Fibroblast of peridontal ligament (primary cell): Measurements from ENCODE around the gene SPSB1.
"Not testable (repeated sequence)": the region's sequence is repeated elsewhere in the genome, so short reads cannot be mapped to it uniquely, and the experiment has no call there.

Experiments
- DNase-seq: peaks from one replicate; pipeline ENCODE4 v3.0.0-alpha.2; 2010; ENCODE audit errors: extremely low read depth

Gene SPSB1

GRCh38 chr1:9363061-9363471, 70.4 kb downstream of the SPSB1 start:
- no peak for DNase-seq

- no peak for DNase-seq
Observed at GRCh38 chr1:9366298-9366697, 73.6 kb downstream of the SPSB1 start.

GRCh38 chr1:9366943-9367780, 74.5 kb downstream of the SPSB1 start:
- DNase-seq, result no peak

GRCh38 chr1:9367806-9368205, 75.1 kb downstream of the SPSB1 start:
- no peak for DNase-seq

- DNase-seq, result no peak
Observed at GRCh38 chr1:9368356-9368755, 75.7 kb downstream of the SPSB1 start.

GRCh38 chr1:9369964-9370788, 77.5 kb downstream of the SPSB1 start:
- no peak for DNase-seq

GRCh38 chr1:9371391-9371935, 78.8 kb downstream of the SPSB1 start:
- peak; percentile 67 for DNase-seq

- DNase-seq, result no peak
Observed at GRCh38 chr1:9371951-9372350, 79.3 kb downstream of the SPSB1 start.

GRCh38 chr1:9373619-9374018, 80.9 kb downstream of the SPSB1 start:
- DNase-seq, result no peak

- DNase-seq, result no peak
Observed at GRCh38 chr1:9374748-9375341, 82.2 kb downstream of the SPSB1 start.

- DNase-seq, result no peak
Observed at GRCh38 chr1:9375912-9376311, 83.2 kb downstream of the SPSB1 start.

- no peak for DNase-seq
Observed at GRCh38 chr1:9376430-9376829, 83.7 kb downstream of the SPSB1 start.

GRCh38 chr1:9376886-9377333, 84.2 kb downstream of the SPSB1 start:
- DNase-seq, result no peak

GRCh38 chr1:9378801-9379200, 86.1 kb downstream of the SPSB1 start:
- no peak for DNase-seq

- DNase-seq, result no peak
Observed at GRCh38 chr1:9380711-9381110, 88.0 kb downstream of the SPSB1 start.

- no peak for DNase-seq
Observed at GRCh38 chr1:9382643-9383491, 90.2 kb downstream of the SPSB1 start.

GRCh38 chr1:9384128-9384527, 91.4 kb downstream of the SPSB1 start:
- no peak for DNase-seq

- no peak for DNase-seq
Observed at GRCh38 chr1:9384751-9385245, 92.1 kb downstream of the SPSB1 start.

- not testable (repeated sequence) for DNase-seq
Observed at GRCh38 chr1:9385392-9385791, 92.7 kb downstream of the SPSB1 start.

- no peak for DNase-seq
Observed at GRCh38 chr1:9385801-9386573, 93.3 kb downstream of the SPSB1 start.
